Stimulated activated CD8-positive, alpha-beta memory T cell treated with anti-CD3 and anti-CD28 coated beads, Interleukin-2, amount 100 ng/mL, for 1 hour (primary cell): ENCODE measurements around the gene AKR1B15.

Experiments
- DNase-seq, 2 donors: peaks; one replicate each; pipeline ENCODE4 v3.0.0-alpha.2; 2020; ENCODE audit warnings: low read depth in 2 of 2

Gene AKR1B15

GRCh38 chr7:134616611-134617010 lies 67.7 kb downstream of the AKR1B15 start:
- no peak for DNase-seq

GRCh38 chr7:134618756-134619530 lies 70.0 kb downstream of the AKR1B15 start:
- no peak for DNase-seq

- DNase-seq, result no peak
These were observed 70.9 kb downstream of the AKR1B15 start for GRCh38 chr7:134619627-134620331.

- no peak for DNase-seq
These were observed 73.5 kb downstream of the AKR1B15 start for GRCh38 chr7:134622303-134622995.

GRCh38 chr7:134623193-134623592 lies 74.3 kb downstream of the AKR1B15 start:
- DNase-seq, result no peak

- no peak for DNase-seq
These were observed 76.6 kb downstream of the AKR1B15 start for GRCh38 chr7:134625550-134625949.

- no peak for DNase-seq
These were observed 78.3 kb downstream of the AKR1B15 start for GRCh38 chr7:134627109-134627774.

GRCh38 chr7:134627775-134628153 lies 78.9 kb downstream of the AKR1B15 start:
- DNase-seq, result no peak

GRCh38 chr7:134629445-134629844 lies 80.5 kb downstream of the AKR1B15 start:
- DNase-seq, result no peak
